ENCODE data around the gene LIPG.
"Not testable (repeated sequence)": the region's sequence is repeated elsewhere in the genome, so short reads cannot be mapped to it uniquely, and the experiment has no call there.

Gene LIPG

GRCh38 chr18:49579041-49579440 is 17.2 kb downstream of the LIPG start:
- DNase-seq, result not testable (repeated sequence)

GRCh38 chr18:49579583-49579982 is 17.7 kb downstream of the LIPG start:
- not testable (repeated sequence) for DNase-seq

- no peak for DNase-seq
These were observed 18.4 kb downstream of the LIPG start for GRCh38 chr18:49580279-49580678.

- DNase-seq, result no peak
These were observed 19.5 kb downstream of the LIPG start for GRCh38 chr18:49581371-49581770.

- DNase-seq, result no peak
These were observed 20.7 kb downstream of the LIPG start for GRCh38 chr18:49582579-49582978.

- no peak for DNase-seq
These were observed 22.5 kb downstream of the LIPG start for GRCh38 chr18:49584394-49584793.

GRCh38 chr18:49584951-49585350 is 23.1 kb downstream of the LIPG start:
- not testable (repeated sequence) for DNase-seq

GRCh38 chr18:49585781-49586663 is 24.2 kb downstream of the LIPG start:
- DNase-seq, result no peak

- DNase-seq, result no peak
These were observed 26.3 kb downstream of the LIPG start for GRCh38 chr18:49588171-49588570.

- DNase-seq, result peak; percentile 24
These were observed 27.1 kb downstream of the LIPG start for GRCh38 chr18:49588971-49589370.

GRCh38 chr18:49590608-49591007 is 28.8 kb downstream of the LIPG start:
- DNase-seq, result no peak

- DNase-seq, result no peak
These were observed 29.4 kb downstream of the LIPG start for GRCh38 chr18:49591271-49591670.

GRCh38 chr18:49591775-49592174 is 29.9 kb downstream of the LIPG start:
- no peak for DNase-seq

- no peak for DNase-seq
These were observed 34.8 kb downstream of the LIPG start for GRCh38 chr18:49596687-49597086.

GRCh38 chr18:49597157-49597931 is 35.5 kb downstream of the LIPG start:
- peak; percentile 8 for DNase-seq

- DNase-seq, result no peak
These were observed 39.4 kb downstream of the LIPG start for GRCh38 chr18:49601211-49601610.

- DNase-seq, result no peak
These were observed 46.8 kb downstream of the LIPG start for GRCh38 chr18:49608366-49609255.

- no peak for DNase-seq
These were observed 47.6 kb downstream of the LIPG start for GRCh38 chr18:49609256-49610021.

- no peak for DNase-seq
These were observed 48.2 kb downstream of the LIPG start for GRCh38 chr18:49610022-49610445.

GRCh38 chr18:49611316-49611715 is 49.5 kb downstream of the LIPG start:
- DNase-seq, result no peak

- DNase-seq, result no peak
These were observed 50.7 kb downstream of the LIPG start for GRCh38 chr18:49612515-49613033.

GRCh38 chr18:49613141-49613640 is 51.3 kb downstream of the LIPG start:
- no peak for DNase-seq
